ENCODE results near the gene RRM2.

DNA sequence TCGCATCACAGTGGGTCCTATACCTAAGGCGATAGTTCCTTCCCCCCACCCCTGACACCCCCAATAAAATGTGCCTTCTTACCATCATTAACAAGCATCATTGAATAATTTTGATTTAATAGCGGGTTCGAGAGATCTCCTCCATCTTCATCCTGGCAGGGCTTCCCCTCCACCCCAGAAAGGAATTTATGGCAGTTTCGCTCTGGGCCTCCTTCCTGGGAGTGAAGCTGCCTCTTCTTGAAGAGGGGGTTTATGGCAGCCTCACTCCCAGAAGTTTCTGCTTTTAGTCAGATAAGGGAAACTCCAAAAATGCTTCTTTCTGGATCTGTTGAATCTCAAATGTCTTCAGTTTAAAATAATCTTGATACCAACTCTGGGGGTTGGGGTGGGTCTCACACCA lies 45.7 kb downstream of the RRM2 start:
- TF ChIP-seq GATA2 (IDR thresholded peaks at IDR 0.05; ENCODE audit: low read depth, low read length) (no peak), GATA3 (IDR thresholded peaks at IDR 0.05; ENCODE audit: low read depth, low read length) (no peak)
